Stimulated activated naive CD8-positive, alpha-beta T cell treated with anti-CD3 and anti-CD28 coated beads, Interleukin-15, Interleukin-2, amounts not matched to agents 100 U/mL and 50 U/mL, for 24 hours (primary cell): ENCODE measurements around the gene SMAD1.

Source experiments
- ATAC-seq: fragments of 150-1000 bp; cut with Tn5 transposase; one replicate; pipeline ENCODE4 v1.10.0; 2021
- DNase-seq: peaks from one replicate; pipeline ENCODE4 v3.0.0; 2021

Gene SMAD1

DNA sequence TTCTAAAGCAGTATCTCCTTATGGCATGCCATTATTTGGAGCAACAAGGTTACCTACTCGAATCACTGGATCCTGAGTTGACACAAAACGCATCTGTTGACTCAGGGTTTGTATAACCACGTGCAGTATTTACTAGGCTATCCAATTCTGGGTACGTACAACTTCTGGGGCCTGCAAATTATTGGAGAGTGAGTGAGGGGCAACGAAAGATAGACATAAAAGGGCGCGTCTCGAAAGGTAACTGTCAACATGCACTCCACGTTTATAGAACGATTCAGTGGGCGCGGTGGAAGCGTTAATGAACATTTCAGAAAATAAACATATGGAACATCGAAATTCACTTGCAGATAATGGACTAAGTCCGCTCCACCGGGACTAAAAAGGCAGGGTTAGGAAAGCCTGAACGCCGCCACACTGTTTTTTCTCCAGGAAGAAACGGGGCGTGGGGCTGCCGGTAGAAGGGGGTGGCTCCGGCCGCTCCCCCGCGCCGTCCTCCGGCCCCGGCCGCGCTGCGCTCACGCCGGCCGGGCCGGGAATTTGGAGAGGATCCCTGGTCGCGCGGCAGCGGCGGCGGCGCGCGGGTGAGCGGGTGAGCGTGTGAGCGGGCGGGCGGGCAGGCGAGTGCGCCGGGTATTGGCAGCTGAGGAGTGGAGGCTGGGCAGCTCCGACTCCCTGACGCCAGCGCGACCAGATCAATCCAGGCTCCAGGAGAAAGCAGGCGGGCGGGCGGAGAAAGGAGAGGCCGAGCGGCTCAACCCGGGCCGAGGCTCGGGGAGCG lies at the start of gene SMAD1:
Gene SMAD1 (plus strand): TSS at position 690 of the 778 bp plus-strand sequence. CDS start 32,761 bp downstream, outside the sequence.
- DNase-seq (peak; percentile 57), ATAC-seq (peak; percentile 44)

DNA sequence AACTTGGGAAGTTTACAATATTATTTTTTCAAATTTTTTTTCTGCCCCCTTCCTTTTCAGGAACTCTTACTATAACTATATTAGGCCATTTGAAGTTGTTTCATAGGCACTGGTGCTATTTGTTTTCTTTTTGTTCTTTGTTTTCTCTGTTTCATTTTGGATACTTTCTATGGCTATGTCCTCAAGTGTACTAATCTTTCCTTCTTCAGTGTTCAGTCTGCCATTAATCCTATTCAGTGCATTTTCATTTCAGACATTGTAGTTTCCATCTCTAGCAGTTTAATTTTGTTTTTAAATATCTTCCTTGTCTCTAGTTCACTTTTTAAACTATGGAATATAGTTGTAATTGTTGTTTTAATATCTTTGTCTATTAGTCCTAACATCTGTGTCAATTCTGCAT lies 48.0 kb upstream of the SMAD1 start:
- ATAC-seq: no peak
- DNase-seq: no peak

DNA sequence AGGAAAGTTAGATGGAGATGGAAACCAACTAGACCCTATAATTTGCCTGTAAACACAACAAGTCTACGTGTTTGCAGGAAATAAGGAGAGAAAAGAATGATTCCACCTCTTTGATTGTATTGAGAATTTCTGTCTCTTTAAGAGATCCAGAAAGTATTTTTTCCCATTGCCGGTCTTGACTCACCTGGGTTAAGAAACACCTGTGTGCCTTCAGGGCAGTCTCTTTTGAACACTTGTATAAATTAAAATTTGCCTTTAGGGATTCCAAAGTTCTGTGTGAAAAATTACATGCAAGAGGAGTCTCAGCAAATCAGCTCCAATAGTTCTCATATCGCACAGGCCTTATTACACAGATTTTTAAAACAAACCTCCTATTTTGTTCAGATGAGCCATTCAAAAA lies 46.0 kb upstream of the SMAD1 start:
- DNase-seq (no peak), ATAC-seq (no peak)

DNA sequence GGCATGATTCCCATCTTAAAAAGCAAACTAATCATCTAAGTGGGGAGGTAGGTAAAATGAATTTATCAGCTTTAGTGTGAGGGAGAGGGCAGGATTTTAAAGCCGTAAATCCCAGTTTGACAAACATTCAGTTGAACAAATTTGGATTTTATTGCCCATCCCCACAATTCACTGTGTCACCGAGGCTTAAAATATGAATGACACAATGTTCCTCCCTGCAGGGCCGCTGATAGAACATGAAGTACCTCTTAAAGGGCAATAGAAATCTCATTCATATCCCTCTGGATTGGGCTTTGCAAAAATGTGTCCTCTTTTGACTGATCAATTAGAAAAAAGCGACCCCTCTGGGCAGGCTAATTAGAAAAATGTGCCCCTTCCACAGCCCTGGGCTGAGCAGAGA lies 45.5 kb upstream of the SMAD1 start:
- ATAC-seq (no peak), DNase-seq (no peak)

DNA sequence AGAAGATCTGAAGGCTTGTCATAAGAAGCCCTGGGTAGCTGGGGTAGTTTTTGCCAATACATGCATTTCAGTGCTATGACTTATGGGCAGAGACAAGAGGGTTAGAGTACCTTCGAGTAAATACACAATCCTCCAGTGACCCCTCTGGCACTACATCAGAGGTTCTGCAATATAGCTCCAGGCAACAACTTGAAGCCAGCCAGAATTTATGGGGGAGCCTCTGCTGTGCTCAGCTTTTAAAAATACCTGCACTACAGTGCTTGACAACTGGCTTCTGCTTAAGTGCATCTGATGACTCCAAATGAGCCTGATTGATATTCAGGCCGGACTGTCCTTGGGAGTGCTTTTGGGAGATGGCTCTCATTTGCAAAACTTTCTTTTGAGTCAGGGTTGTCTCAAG lies 44.9 kb upstream of the SMAD1 start:
- no peak for DNase-seq
- ATAC-seq: no peak

DNA sequence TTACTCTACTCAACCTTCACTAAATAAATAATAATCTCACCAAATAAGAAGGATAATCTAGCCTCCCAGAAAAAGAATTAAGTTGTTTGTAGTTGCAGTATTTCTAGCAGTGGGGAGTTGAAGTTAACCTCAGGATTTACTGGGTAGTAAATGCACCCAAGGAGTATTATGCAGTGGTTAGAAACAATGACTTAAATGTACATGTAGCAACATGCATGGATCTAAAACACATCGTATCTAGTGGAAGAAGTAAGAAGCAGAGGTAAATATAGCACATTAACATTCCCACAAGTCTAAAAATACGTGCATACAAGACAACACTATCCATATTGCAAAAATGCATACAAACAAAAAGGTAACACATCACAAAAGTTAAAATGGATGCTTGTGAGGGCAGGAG lies 44.2 kb upstream of the SMAD1 start:
- ATAC-seq (no peak), DNase-seq (no peak)

DNA sequence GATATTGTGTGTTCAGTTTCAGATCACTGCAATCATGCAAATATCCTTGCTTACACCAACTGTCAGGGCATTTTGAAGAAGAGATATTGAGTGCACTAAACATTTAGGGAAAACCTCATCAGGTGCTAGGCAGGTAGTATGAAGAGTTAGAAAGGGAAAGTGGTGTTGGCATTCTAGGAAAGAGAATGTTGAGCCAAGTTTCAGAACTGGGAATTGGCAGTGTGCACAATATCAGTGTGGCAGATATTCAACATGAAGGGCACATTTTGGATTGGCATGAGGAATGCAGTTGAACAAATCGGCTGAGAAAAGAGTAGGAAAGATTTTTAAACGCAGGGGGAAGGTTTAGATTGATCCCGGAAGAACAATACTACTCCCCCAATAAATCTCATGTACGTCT lies 43.4 kb upstream of the SMAD1 start:
- ATAC-seq (no peak), DNase-seq (no peak)

DNA sequence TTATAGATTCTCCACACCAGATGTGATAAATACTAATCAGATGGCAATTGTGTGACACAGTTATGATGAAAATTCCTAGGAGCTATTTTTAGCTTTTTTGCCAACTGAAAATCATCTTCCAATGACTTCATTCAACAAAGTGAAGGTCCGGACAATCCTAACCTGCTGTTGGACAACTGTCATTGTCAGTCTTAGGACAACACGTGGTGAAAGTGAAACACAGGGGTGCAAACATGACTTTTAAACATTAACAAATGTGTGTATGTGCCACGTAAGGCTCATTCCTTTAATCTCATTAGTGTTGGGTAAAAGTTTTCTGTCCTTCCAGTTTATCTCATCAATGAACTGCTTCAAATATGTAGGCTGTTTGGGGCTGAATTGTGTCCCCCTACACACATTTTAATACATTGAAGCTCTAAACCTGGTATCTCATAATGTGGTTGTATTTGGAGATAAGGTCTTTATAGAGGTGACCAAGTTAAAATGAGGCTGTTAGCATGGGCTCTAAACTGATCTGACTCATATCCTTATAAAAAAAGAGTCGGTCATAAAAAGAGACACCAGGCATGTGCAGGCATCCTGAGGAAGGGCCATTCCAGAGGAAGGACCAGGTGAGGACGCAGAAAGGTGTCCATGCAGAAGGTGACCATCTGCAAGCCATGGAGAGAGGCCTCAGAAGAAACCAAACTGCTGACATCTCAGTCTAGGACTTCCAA lies 41.2 kb upstream of the SMAD1 start:
- DNase-seq (no peak), ATAC-seq (no peak)

DNA sequence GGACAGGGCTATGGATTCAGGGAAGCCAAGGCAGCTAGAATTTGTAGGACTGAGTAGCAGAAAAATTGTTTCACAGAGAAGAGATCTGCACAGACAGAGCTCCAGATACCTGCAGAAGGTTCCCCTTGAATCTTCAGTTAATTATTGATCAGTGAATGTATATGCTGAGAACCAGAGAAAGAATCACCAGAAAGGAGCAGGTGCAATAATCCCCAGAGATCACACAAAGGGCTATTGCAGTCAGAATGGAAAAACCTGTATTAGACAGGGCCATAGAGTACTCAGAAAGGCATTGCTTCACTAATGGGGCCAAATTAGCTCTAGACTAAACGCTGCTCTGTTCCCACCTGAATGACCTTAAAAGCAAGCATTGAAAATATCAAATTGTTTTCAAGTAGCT lies 35.5 kb upstream of the SMAD1 start:
- DNase-seq (no peak), ATAC-seq (no peak)

DNA sequence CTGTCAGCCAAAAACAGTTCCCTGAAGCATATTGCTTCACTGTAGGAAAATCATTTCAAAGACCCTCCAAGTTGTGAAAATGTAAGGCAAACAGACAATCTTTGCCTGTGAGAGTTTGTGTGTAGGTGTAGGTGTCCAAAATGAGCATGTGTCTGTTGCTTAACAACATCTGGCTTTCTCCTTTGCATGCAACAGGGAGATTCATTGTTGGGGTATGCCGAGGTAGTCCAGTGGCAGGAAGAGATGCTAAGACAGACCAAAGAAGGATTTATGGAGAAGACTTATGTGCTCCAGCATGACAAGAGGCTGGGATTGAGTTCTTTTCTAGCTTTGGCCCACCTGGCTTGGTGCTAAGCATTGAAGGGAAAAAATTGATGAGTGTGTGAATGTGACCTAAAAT lies 29.8 kb upstream of the SMAD1 start:
- DNase-seq (no peak), ATAC-seq (no peak)

DNA sequence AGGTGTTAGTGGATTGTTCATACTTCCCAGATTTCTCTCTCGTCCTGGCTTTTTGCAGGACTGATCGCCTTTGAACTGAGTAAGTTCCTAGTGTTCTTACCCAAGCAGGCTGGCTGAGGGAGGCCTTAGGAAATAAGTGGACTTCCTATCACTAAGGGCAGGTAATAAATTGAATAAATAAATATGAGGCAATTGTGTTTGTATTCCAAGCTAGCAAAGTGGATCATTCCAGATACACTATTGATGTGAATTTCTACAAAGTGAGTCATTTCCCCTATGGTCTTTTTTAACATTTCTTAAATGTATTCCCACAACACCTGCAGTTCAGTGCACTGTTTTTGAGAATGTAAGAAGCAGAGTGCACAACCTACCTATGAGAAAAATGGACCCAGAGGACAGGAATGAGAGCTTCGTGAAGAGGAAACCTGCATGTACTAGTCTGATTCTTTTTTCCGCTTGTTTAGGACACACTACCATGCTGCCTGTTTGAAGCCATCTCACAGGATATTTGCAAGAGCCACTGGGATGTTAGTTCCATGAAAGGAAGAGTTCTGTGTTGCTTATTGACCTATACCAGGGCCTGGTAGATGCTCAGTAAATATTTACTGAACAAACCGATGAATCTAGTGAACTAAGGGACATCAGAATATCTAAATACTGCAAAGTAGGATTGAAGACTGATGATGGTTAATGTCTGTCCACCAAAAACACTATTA lies 29.0 kb upstream of the SMAD1 start:
- no peak for DNase-seq
- ATAC-seq: no peak

DNA sequence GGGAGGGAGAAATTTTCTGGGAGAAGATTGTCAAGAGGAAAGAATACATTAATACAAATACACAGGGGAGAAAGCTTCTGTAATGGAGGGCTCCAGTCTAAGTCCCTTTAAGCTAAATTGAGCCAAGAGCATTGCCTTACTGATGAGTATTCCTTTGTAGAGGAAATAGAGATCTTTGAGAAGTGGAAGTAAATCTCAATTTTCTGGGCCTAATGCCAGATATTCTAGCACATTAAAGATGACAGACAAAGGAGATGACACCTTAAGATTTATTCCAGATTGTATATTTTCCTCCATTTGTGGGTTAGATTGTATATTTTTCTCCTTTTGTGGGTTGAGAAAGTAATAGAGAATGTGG lies 28.5 kb upstream of the SMAD1 start:
- ATAC-seq: no peak

DNA sequence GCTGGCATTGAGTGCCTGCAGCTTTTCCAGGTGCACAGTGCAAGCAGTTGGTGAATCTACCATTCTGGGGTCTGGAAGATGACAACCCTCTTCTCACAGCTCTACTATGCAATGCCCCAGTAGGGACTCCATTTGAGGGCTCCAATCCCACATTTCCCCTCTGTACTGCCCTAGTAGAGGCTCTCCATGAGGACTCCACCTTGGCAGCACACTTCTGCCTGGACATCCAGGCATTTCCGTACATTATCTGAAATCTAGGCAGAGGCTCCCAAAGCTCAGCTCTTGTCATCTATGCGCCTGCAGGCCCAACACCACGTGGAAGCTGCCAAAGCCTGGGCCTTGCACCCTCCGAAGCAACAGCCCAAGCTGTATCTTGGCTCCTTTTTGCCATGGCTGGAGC lies 8.4 kb upstream of the SMAD1 start:
- no peak for DNase-seq
- no peak for ATAC-seq

More for the DNA sequence above, 28.5 kb upstream of the SMAD1 start:
- no peak for DNase-seq

DNA sequence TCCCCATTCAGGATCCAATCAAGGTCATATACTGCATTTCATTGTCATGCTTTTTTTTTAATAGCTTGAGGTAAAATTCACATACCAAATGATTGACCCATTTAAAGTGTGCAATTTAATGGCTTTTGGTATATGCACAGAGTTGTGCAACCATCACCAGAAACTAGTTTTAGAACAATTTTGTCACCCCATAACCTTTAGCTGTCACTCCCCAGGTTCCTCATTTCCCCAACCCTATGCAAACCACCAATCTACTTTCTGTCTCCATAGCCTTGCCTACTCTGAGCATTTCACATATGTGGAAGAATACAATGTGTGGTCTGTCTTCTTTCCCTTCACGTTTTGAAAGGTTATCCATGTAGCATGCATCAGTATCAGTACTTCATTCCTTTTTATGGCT lies 1.4 kb upstream of the SMAD1 start:
- DNase-seq (no peak), ATAC-seq (no peak)

DNA sequence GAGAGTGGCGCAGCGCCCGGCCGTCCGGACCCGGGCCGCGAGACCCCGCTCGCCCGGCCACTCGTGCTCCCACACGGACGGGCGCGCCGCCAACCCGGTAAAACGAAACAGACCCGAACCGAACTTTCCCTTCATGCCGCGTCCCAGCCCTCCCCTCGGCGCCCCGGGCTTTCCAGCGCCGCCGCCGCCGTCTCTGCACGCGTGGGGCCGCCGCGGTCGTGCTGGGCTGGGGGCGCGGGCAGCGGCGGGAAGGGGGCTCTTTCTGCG lies 222 bp downstream of the SMAD1 start:
- no peak for DNase-seq
- ATAC-seq: no peak

DNA sequence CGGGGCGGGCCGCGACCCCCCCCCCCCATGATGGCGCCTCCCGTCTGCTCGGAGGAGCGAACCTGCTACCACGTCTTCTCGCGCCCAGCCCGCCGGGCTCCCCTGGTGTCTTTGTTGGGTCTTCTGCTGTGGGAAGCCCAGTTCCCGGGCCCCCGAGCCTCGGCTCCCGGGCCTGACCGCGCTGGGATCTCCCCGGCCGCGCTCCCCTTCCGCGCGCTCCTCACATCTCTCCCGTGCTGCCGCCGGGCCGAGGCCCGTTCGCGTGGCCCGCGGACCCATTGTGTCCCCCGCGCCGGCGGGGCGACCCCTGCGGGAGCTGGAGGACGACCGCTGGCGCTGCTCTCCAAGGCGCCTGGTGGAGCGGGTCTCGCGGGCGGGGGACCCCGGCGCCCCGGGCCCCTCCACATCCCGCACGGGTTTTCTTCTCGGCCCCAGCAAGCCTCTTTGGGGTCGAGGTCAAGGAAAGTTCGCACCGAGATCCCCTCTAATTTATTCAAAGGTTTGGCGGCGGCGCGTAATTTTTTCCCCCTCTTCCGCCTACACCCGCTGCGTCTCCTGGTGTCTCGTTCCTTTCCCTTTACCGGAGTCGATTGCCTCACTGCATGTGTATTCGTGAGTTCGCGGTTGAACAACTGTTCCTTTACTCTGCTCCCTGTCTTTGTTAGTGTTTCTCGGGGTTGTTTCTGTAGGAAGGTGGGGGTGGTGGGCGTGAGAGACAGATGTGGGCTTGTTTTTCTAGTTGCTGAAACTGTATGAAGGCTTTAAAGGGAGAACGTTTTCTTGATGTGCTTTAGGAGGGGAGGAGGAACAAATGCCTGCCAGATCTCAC lies 770 bp downstream of the SMAD1 start:
- DNase-seq (peak; percentile 82), ATAC-seq (peak; percentile 83)

DNA sequence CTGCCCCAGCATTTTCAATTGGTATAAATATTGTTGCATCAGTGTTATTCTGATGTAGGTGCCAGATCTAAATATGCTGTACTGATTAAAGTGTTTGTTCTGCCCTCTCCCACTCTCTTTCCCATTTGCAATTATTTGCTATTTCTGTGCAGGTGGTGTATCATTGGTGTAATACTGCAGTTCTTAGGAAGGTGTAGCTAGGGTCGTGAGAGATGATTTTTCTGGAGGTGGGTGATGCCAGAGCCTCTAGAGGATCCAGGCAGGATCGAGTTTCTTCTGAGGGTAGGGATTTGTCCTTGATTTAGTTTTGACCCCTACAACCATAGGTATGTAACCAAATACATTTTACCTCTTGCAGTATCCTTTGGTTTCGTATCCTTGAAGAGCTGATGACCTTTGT lies 1.9 kb downstream of the SMAD1 start:
- ATAC-seq (no peak), DNase-seq (no peak)

DNA sequence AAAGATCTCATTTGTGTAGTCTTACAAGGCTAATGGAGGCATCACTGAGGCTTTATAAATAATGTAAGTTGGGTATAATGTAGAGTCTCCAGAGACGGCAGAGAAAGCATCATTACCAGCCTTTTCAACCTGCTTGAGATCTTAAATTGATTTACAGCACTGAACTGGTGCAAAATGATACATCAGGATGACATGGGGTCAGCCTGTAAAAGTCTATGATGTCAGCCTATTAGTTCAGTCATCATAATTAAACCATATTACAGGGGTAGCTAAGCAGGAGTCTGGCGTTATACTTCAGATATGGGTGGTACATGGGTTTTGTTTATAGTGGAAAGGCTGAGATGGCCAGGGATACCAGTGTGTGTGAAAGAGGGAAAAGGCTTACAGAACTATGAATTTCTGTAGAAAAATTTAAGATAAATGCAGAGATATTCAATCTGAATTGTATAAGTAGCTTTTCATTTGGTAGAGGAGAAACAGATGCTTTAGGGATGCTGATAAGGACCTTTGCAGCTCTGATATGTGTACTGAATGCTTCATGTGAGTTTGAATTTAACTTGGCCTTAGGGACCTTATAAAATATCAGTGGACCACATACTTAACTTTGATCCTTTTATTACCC lies 2.7 kb downstream of the SMAD1 start:
- ATAC-seq: no peak
- no peak for DNase-seq

DNA sequence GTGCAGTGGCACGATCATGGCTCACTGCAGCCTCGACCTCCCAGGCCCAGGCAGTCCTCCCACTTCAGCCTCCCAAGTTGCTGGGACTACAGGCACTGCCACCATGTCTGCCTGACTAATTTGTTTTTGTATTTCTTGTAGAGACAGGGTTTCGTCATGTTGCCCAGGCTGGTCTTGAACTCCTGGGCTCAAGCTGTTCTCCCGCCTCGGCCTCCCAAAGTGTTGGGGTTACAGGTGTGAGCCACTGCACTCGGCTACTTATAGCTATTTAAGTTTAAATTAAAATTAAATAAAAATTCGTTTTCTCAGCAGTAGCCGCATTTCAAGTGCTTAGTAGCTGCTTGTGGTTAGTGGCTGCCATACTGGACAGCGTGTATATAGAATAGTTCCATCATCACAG lies 3.5 kb downstream of the SMAD1 start:
- ATAC-seq (no peak), DNase-seq (no peak)

DNA sequence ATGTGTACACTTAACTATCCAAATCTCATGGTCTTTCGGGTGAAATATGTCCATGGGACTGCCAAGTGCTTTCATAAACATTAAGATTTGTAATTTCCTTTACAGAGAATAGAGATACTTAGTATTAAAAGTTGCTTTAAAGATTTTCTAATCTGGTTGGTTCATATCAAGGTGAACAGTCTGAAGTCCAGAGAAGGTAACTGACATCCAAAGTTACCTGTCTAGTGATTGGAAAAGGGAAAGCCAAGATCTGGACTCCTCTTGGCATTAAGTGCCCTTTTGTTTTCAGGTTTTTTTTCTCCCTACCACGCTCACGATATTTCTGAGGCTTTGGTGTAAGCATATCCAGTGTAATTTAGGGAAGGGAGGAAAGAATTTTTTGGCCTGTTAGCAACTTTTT lies 5.0 kb downstream of the SMAD1 start:
- ATAC-seq: no peak

DNA sequence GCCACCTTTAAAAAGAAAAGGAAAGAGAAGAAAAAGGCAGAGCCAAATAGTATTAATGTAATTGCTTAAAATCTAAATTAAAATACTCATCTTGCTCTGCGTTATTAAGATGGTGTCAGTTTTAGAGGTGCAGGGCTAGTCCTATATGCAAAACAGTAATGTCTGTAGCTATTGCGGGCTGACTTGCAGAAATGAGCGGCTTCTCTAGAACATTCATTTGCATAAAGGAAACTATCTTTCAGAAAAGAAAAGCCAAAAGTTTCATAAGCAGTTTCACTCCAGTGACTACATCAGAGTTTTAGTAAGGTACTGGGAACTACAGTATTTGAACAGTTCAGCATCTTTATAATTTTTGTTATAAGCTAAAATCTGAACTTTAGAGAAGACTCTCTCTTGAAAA lies 6.0 kb downstream of the SMAD1 start:
- ATAC-seq: peak; percentile 88
- no peak for DNase-seq

More for the DNA sequence above, 5.0 kb downstream of the SMAD1 start:
- DNase-seq: no peak

DNA sequence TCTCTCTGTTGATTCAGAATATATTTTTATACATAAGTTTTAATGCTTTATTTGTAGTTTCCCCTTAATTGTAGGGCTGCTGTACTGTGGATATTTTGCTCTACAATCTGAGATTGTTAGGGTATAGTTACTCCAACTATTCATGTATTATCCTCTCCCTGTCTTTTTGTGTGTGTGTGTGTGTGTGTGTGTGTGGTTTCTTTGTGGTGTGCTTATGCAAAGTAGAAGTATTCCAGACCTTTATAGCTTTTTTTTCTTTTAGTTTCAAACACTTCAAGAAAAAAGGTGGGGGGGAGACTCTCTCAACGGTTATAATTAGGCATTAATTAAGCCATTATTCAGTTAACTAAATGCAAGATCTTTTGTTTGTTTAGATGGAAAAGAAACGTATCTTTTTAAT lies 6.7 kb downstream of the SMAD1 start:
- DNase-seq (no peak), ATAC-seq (no peak)
